GM18870 (cell line): ENCODE results near the gene ZNF234.
"Not testable (repeated sequence)": the region's sequence is repeated elsewhere in the genome, so short reads cannot be mapped to it uniquely, and the experiment has no call there.

Source experiments
- ATAC-seq: cut with Tn5 transposase; IDR thresholded peaks from one replicate; pipeline ENCODE4 v1.9.1; 2021; ENCODE audit warnings: moderate library complexity; ENCODE audit not compliant: unreplicated experiment

ZNF234 gene

GRCh38 chr19:44180968-44181367, 39.6 kb downstream of the ZNF234 start:
- no peak for ATAC-seq

DNA sequence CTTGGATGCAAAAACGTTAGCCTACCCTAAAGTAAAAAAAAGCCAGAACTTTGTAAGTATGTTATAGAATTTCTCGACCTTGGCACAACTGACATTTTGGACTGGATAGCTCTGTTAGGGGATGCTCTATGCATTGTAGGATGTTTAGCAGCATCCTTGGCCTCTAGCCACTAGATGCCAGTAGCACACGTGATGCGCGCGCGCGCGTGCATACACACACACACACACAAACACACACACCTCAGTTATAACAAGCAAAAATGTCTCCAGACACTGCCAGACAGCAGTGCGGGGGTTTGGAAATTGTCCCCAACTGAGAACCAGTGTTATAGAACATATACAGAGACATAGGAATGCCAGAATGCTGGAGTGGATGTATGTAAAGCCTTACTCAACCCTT, 40.8 kb downstream of the ZNF234 start:
- ATAC-seq, result no peak

DNA sequence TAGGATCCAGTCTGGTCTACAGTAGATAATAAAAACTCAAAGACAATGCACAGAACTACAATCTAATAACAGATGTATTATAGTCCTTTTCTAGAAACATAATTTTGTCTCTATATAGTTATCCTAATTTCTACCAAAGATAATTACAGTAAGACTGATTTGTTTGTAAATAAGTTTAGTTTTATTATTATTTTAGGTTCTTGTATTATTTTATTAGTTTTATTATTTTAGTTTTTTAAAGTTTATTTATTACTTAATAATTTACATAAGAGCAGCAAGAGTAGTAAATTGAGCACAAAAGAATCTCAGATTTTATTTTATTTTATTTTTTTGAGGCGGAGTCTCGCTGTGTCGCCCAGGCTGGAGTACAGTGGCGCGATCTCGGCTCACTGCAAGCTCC, 48.7 kb downstream of the ZNF234 start:
- no peak for ATAC-seq

DNA sequence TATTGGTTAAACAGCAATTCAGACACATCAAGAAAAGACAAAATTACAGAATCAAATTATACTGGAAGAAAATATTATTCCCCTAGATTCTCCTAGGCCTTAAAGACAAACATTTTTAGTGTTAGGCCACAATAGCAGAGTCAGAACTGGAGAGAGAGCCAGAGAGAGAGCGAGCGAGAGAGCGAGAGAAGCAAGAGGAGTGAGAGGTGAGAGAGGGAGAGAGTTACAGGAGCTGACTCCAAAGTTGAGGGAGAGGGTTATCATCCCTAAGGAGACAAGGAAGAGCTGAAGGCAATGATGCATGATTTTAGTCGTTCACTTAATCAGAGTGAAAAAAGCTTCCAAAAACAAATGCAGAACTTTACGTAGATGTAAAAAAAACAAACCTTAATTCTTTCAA, 50.8 kb downstream of the ZNF234 start:
- ATAC-seq, result no peak

DNA sequence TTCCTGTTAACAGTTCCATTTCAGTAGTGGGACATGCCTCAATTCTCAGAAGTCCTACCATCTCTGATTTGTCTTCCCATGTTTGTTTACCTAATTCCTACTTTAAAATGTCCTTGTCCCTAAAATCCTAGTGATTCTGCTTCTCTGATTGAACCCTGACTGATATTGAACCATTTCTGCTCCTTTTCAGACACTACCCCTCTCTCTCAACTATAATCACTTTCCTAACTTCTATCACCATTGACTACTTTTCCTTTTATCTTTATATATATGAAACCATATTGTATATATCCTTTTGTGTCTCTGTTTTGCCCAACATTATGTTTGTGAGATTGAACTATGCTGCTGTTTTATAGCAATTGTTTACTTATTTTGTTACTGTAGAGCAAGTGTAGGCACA, 55.4 kb downstream of the ZNF234 start:
- ATAC-seq, result no peak

- no peak for ATAC-seq
Measured at GRCh38 chr19:44202470-44202869, 61.1 kb downstream of the ZNF234 start.

DNA sequence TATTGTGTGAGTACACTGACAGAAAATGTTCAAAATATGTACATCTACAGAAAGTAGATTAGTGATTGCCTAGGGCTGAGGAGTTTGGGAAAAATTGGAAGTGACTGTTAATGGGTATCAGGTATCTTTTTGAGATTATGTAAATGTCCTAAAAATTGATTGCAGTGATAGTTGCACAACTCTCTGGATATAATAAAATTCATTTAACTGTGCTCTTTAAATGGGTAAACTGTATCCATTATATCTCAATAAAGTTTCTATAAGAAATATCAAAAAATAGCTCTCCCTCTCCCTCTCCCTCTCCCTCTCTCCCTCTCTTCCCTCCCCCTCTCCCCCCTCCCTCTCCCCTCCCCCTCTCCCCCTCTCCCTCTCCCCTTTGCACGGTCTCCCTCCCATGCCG, 61.6 kb downstream of the ZNF234 start:
- no peak for ATAC-seq

GRCh38 chr19:44203877-44204276, 62.5 kb downstream of the ZNF234 start:
- ATAC-seq, result not testable (repeated sequence)

DNA sequence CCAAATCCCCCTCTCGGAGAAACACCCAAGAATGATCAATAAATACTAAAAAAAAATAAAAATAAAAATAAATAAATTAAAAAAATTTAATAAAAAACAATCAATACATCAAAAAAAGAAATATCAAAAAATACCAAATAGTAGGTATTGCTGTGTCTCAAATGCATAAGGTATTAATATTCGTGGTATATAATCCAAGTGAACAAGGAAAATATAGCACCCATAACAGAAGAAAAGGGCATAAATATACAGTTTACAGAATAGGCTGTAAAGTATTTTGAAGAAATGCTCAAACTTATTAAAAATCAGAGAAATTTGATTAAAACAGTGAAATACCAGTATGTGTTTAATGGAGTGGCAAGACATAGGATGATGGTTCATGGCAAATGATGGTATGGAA, 63.4 kb downstream of the ZNF234 start:
- no peak for ATAC-seq

- peak; percentile 68 for ATAC-seq
Measured at GRCh38 chr19:44207126-44207803, 65.9 kb downstream of the ZNF234 start.
